Vagina (tissue), 2 donors: Measurements from ENCODE around the gene TNFSF4.

Experiments
- POLR2A ChIP-seq, 2 donors: fragments of 450-650 bp; IDR thresholded peaks; one replicate each; pipeline ENCODE4 v1.6.1; 2017; ENCODE audit warnings: antibody characterized with exemption in 2 of 2, mild to moderate bottlenecking in 2 of 2, moderate library complexity in 2 of 2
- POLR2AphosphoS5 ChIP-seq, 2 donors: sonication (generic); formaldehyde crosslinking; IDR thresholded peaks; one replicate each; pipeline ENCODE4 v1.9.0; 2017; ENCODE audit warnings: antibody characterized with exemption in 2 of 2, mild to moderate bottlenecking in 2 of 2, low read depth in 1 of 2; ENCODE audit not compliant: insufficient read depth in 1 of 2
- TF ChIP-seq, protein P1 (sequence below), 3 experiments: fragments of 450-650 bp in 2 of 3; fragments of 200-600 bp in 1 of 3; sonication (generic) in 1 of 3; IDR thresholded peaks; one replicate each; pipeline ENCODE4 v1.5.1; 2017 to 2019; ENCODE audit warnings: antibody characterized with exemption in 3 of 3, mild to moderate bottlenecking in 2 of 3, moderate library complexity in 2 of 3

DNA sequence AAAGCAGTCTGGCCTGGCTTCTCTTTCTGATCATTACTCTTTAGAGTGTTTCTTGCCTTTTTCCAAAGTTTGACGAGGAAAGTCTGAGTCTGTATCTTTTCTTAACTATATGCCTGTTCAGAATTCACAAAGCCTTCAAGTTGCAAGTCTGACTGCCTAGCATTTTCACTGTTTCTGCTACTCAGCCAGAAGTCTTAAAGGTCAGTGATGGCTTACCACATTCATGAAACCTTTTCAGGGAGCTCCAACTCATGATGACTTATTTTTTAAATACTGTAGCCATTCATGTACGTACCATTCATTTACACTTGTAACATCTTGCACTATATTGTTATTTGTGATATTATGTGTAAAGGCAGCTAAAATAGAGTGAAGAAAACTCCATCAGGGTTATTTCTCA is 58.2 kb downstream of the TNFSF4 start:
- TF ChIP-seq, protein P1, sequence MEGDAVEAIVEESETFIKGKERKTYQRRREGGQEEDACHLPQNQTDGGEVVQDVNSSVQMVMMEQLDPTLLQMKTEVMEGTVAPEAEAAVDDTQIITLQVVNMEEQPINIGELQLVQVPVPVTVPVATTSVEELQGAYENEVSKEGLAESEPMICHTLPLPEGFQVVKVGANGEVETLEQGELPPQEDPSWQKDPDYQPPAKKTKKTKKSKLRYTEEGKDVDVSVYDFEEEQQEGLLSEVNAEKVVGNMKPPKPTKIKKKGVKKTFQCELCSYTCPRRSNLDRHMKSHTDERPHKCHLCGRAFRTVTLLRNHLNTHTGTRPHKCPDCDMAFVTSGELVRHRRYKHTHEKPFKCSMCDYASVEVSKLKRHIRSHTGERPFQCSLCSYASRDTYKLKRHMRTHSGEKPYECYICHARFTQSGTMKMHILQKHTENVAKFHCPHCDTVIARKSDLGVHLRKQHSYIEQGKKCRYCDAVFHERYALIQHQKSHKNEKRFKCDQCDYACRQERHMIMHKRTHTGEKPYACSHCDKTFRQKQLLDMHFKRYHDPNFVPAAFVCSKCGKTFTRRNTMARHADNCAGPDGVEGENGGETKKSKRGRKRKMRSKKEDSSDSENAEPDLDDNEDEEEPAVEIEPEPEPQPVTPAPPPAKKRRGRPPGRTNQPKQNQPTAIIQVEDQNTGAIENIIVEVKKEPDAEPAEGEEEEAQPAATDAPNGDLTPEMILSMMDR (IDR thresholded peaks at IDR 0.05) = no peak
- TF ChIP-seq POLR2A (IDR thresholded peaks at IDR 0.05) (no peak), POLR2AphosphoS5 (IDR thresholded peaks at IDR 0.05; ENCODE audit: insufficient read depth in 1 of 2, low read depth in 1 of 2) (no peak)
